Muscle layer of duodenum (tissue), 2 donors: ENCODE results near the gene LHFPL3.
"Not testable (repeated sequence)": the region's sequence is repeated elsewhere in the genome, so short reads cannot be mapped to it uniquely, and the experiment has no call there.

Experiments used
- H3K27ac ChIP-seq: one replicate; pipeline ENCODE4 v1.7.0; 2013; ENCODE audit warnings: mild to moderate bottlenecking, low read length
- H3K27me3 ChIP-seq: one replicate; pipeline ENCODE4 v1.7.0; 2013; ENCODE audit warnings: low read depth, mild to moderate bottlenecking, control low read depth, low read length
- H3K36me3 ChIP-seq, 2 donors: one replicate each; pipeline ENCODE4 v1.7.0; 2013; ENCODE audit warnings: low read length in 2 of 2, control low read depth in 1 of 2, mild to moderate bottlenecking in 1 of 2; ENCODE audit not compliant: insufficient read depth in 2 of 2, control insufficient read depth in 1 of 2
- H3K4me1 ChIP-seq, 2 donors: one replicate each; pipeline ENCODE4 v1.7.0; 2013; ENCODE audit warnings: low read length in 2 of 2, mild to moderate bottlenecking in 2 of 2, control low read depth in 1 of 2, moderate library complexity in 1 of 2; ENCODE audit not compliant: insufficient read depth in 2 of 2, control insufficient read depth in 1 of 2
- H3K4me3 ChIP-seq, 2 donors: one replicate each; pipeline ENCODE4 v1.7.0; 2013; ENCODE audit warnings: low read length in 2 of 2, low read depth in 1 of 2, mild to moderate bottlenecking in 1 of 2
- H3K9me3 ChIP-seq, 2 donors: one replicate each; pipeline ENCODE4 v1.7.0; 2013; ENCODE audit warnings: low read length in 2 of 2, control low read depth in 1 of 2, mild to moderate bottlenecking in 1 of 2; ENCODE audit not compliant: control insufficient read depth in 1 of 2
- donor health status: healthy.

The LHFPL3 gene

GRCh38 chr7:104541897-104542296 is 213.5 kb downstream of the LHFPL3 start:
- no peak overlapping the region for H3K27ac ChIP-seq
- no peak overlapping the region for H3K4me3 ChIP-seq
- H3K9me3 ChIP-seq, result no peaks in the 10 kb centered on the region
- H3K27me3 ChIP-seq, result no peaks in the 10 kb centered on the region
- H3K4me1 ChIP-seq, result no peaks in the 10 kb centered on the region
- H3K36me3 ChIP-seq, result no peaks in the 10 kb centered on the region

GRCh38 chr7:104548861-104549260 is 220.5 kb downstream of the LHFPL3 start:
- H3K4me3 ChIP-seq, result no peak overlapping the region

GRCh38 chr7:104550362-104550761 is 222.0 kb downstream of the LHFPL3 start:
- Histone ChIP-seq H3K4me3 (no peak overlapping the region), H3K36me3 (no peaks in the 10 kb centered on the region), H3K27ac (no peak overlapping the region), H3K27me3 (no peaks in the 10 kb centered on the region), H3K4me1 (no peaks in the 10 kb centered on the region), H3K9me3 (no peaks in the 10 kb centered on the region)

More at GRCh38 chr7:104548861-104549260, 220.5 kb downstream of the LHFPL3 start:
- no peaks in the 10 kb centered on the region for H3K4me1 ChIP-seq
- H3K27me3 ChIP-seq, result no peaks in the 10 kb centered on the region
- no peaks in the 10 kb centered on the region for H3K9me3 ChIP-seq
- no peak overlapping the region for H3K27ac ChIP-seq
- no peaks in the 10 kb centered on the region for H3K36me3 ChIP-seq

GRCh38 chr7:104551226-104551625 is 222.8 kb downstream of the LHFPL3 start:
- Histone ChIP-seq H3K4me1 (no peaks in the 10 kb centered on the region), H3K36me3 (no peaks in the 10 kb centered on the region), H3K27me3 (no peaks in the 10 kb centered on the region), H3K27ac (no peak overlapping the region), H3K4me3 (no peak overlapping the region), H3K9me3 (no peaks in the 10 kb centered on the region)

- Histone ChIP-seq H3K4me1 (no peaks in the 10 kb centered on the region), H3K27me3 (no peaks in the 10 kb centered on the region), H3K9me3 (peaks cover 0 to 2% of the 10 kb centered on the region in 2 donors), H3K4me3 (no peak overlapping the region), H3K27ac (no peak overlapping the region), H3K36me3 (no peaks in the 10 kb centered on the region)
Measured at GRCh38 chr7:104552102-104552501, 223.7 kb downstream of the LHFPL3 start.

- no peaks in the 10 kb centered on the region for H3K27me3 ChIP-seq
- H3K9me3 ChIP-seq, result peaks cover 0 to 2% of the 10 kb centered on the region in 2 donors
- no peaks in the 10 kb centered on the region for H3K4me1 ChIP-seq
- H3K4me3 ChIP-seq, result no peak overlapping the region
- no peaks in the 10 kb centered on the region for H3K36me3 ChIP-seq
- no peak overlapping the region for H3K27ac ChIP-seq
Measured at GRCh38 chr7:104553074-104553473, 224.7 kb downstream of the LHFPL3 start.

- H3K27ac ChIP-seq, H3K36me3 ChIP-seq, H3K9me3 ChIP-seq: not testable (repeated sequence)
Measured at GRCh38 chr7:104563350-104563901, 235.0 kb downstream of the LHFPL3 start.

GRCh38 chr7:104569751-104570150 is 241.3 kb downstream of the LHFPL3 start:
- Histone ChIP-seq H3K36me3 (no peaks in the 10 kb centered on the region), H3K4me3 (no peak overlapping the region), H3K9me3 (peaks cover 0 to 2% of the 10 kb centered on the region in 2 donors), H3K27me3 (no peaks in the 10 kb centered on the region), H3K4me1 (no peaks in the 10 kb centered on the region), H3K27ac (no peak overlapping the region)

More at GRCh38 chr7:104563350-104563901, 235.0 kb downstream of the LHFPL3 start:
- H3K4me1 ChIP-seq, H3K4me3 ChIP-seq, H3K27me3 ChIP-seq: not testable (repeated sequence)

GRCh38 chr7:104572554-104572953 is 244.2 kb downstream of the LHFPL3 start:
- Histone ChIP-seq H3K36me3 (no peaks in the 10 kb centered on the region), H3K4me3 (no peak overlapping the region), H3K27me3 (no peaks in the 10 kb centered on the region), H3K4me1 (no peaks in the 10 kb centered on the region), H3K9me3 (peaks cover 0 to 1% of the 10 kb centered on the region in 2 donors), H3K27ac (no peak overlapping the region)

GRCh38 chr7:104584620-104585019 is 256.2 kb downstream of the LHFPL3 start:
- Histone ChIP-seq H3K27ac (no peak overlapping the region), H3K4me1 (no peaks in the 10 kb centered on the region), H3K27me3 (no peaks in the 10 kb centered on the region), H3K9me3 (no peaks in the 10 kb centered on the region), H3K4me3 (no peak overlapping the region), H3K36me3 (no peaks in the 10 kb centered on the region)

GRCh38 chr7:104595591-104595990 is 267.2 kb downstream of the LHFPL3 start:
- not testable (repeated sequence) for H3K36me3 ChIP-seq, H3K27me3 ChIP-seq, H3K27ac ChIP-seq, H3K9me3 ChIP-seq, H3K4me1 ChIP-seq, H3K4me3 ChIP-seq

- H3K27me3 ChIP-seq, result no peaks in the 10 kb centered on the region
- no peaks in the 10 kb centered on the region for H3K4me1 ChIP-seq
- H3K27ac ChIP-seq, result no peak overlapping the region
- H3K4me3 ChIP-seq, result no peak overlapping the region
- H3K36me3 ChIP-seq, result no peaks in the 10 kb centered on the region
- H3K9me3 ChIP-seq, result no peaks in the 10 kb centered on the region
Measured at GRCh38 chr7:104603957-104604356, 275.6 kb downstream of the LHFPL3 start.
